Esophagus muscularis mucosa (tissue), 4 donors: ENCODE data around the gene LTBP2. TPM values are rescaled to one million over a fixed set of nuclear protein-coding genes. Genes with fewer than 3 reads are reported as not detected.

Experiments used
- DNase-seq: peaks from one replicate; pipeline ENCODE4 v3.0.0-alpha.2; 2017; ENCODE audit errors: extremely low spot score
- H3K27ac ChIP-seq, 4 donors: fragments of 200-600 bp; sonication (generic); replicated peaks in 1 of 4; 1 replicate in 3 of 4; 2 replicates in 1 of 4; pipeline ENCODE4 v1.5.1; 2016 to 2019; ENCODE audit warnings: mild to moderate bottlenecking in 1 of 4
- H3K27me3 ChIP-seq, 4 donors: fragments of 200-600 bp; sonication (generic); one replicate each; pipeline versions ENCODE4 v1.5.1 to v1.6.0; 2016 to 2019
- H3K36me3 ChIP-seq, 4 donors: fragments of 200-600 bp; sonication (generic); one replicate each; pipeline ENCODE4 v1.5.1; 2016 to 2019
- H3K4me1 ChIP-seq, 4 donors: fragments of 200-600 bp; sonication (generic); one replicate each; pipeline ENCODE4 v1.5.1; 2016 to 2019
- H3K4me3 ChIP-seq, 4 donors: fragments of 200-600 bp; sonication (generic); 1 replicate in 2 of 4; 2 replicates in 2 of 4; pipeline ENCODE4 v1.5.1; 2016 to 2019; ENCODE audit warnings: mild to moderate bottlenecking in 4 of 4, moderate library complexity in 1 of 4
- H3K9me3 ChIP-seq, 4 donors: fragments of 200-600 bp; sonication (generic); 1 replicate in 3 of 4; 2 replicates in 1 of 4; pipeline ENCODE4 v1.5.1; 2016 to 2019
- EP300 ChIP-seq: sonication (generic); formaldehyde crosslinking; IDR thresholded peaks from one replicate; pipeline ENCODE4 v1.6.1; 2017; ENCODE audit warnings: antibody characterized with exemption
- POLR2A ChIP-seq: fragments of 450-650 bp; IDR thresholded peaks from one replicate; pipeline ENCODE4 v1.6.1; 2017; ENCODE audit warnings: antibody characterized with exemption, moderate library complexity, mild to moderate bottlenecking, low read depth
- POLR2AphosphoS5 ChIP-seq, 2 donors: sonication (generic); formaldehyde crosslinking; IDR thresholded peaks; one replicate each; pipeline ENCODE4 v1.6.1; 2017; ENCODE audit warnings: antibody characterized with exemption in 2 of 2
- WGBS: methylation state at CpG from one replicate; pipeline ENCODE4 v1.1.5; 2018; 5-methylcytosine and 5-hydroxymethylcytosine counted together
- intact Hi-C: fragments of 100-400 bp; cut with DNase I; formaldehyde crosslinking; loops from one replicate; pipeline ENCODE4 v1.15.1; 2023
- total RNA-seq, 4 donors: library from RNA; depleted of rRNA; stranded (reverse); fragments of >200 nt; gene quantifications; one replicate each; pipeline versions ENCODE4 v1.1.0 to v1.2.1, GENCODE V29; 2016
- TF ChIP-seq, protein P1 (sequence below), 3 experiments: fragments of 200-600 bp in 2 of 3; fragments of 450-650 bp in 1 of 3; sonication (generic) in 2 of 3; IDR thresholded peaks; one replicate each; pipeline ENCODE4 v1.5.1; 2017 to 2019; ENCODE audit warnings: antibody characterized with exemption in 3 of 3, mild to moderate bottlenecking in 2 of 3, moderate library complexity in 1 of 3

LTBP2 gene
- total RNA-seq, 4 donors from 2014 or later: 62.0 to 151 (median 109) TPM

- no peak for DNase-seq
- intact Hi-C loops: no loop called here
- no peaks in the 10 kb centered on the region for H3K27me3 ChIP-seq
- peak overlapping the region in 2 of 4 donors; percentile 15 to 60 for H3K27ac ChIP-seq
- no peak overlapping the region for H3K4me3 ChIP-seq
- TF ChIP-seq EP300: no peak
- TF ChIP-seq, protein P1, sequence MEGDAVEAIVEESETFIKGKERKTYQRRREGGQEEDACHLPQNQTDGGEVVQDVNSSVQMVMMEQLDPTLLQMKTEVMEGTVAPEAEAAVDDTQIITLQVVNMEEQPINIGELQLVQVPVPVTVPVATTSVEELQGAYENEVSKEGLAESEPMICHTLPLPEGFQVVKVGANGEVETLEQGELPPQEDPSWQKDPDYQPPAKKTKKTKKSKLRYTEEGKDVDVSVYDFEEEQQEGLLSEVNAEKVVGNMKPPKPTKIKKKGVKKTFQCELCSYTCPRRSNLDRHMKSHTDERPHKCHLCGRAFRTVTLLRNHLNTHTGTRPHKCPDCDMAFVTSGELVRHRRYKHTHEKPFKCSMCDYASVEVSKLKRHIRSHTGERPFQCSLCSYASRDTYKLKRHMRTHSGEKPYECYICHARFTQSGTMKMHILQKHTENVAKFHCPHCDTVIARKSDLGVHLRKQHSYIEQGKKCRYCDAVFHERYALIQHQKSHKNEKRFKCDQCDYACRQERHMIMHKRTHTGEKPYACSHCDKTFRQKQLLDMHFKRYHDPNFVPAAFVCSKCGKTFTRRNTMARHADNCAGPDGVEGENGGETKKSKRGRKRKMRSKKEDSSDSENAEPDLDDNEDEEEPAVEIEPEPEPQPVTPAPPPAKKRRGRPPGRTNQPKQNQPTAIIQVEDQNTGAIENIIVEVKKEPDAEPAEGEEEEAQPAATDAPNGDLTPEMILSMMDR (IDR thresholded peaks at IDR 0.05): no peak
- TF ChIP-seq POLR2A: no peak
- no peak for TF ChIP-seq POLR2AphosphoS5 (IDR thresholded peaks at IDR 0.05)
- WGBS: 81% methylated on average over 13 of the region's 21 CpGs
- peaks cover 35 to 84% (median 78%) of the 10 kb centered on the region in 4 donors for H3K4me1 ChIP-seq
- no peaks in the 10 kb centered on the region for H3K9me3 ChIP-seq
- no peaks in the 10 kb centered on the region for H3K36me3 ChIP-seq
Measured at GRCh38 chr14:74567646-74568379, 44.2 kb downstream of the LTBP2 start.

GRCh38 chr14:74567219-74567618 is 44.8 kb downstream of the LTBP2 start:
- no peak for DNase-seq
- no peaks in the 10 kb centered on the region for H3K9me3 ChIP-seq
- no peaks in the 10 kb centered on the region for H3K27me3 ChIP-seq
- H3K4me1 ChIP-seq: peaks cover 35 to 84% (median 76%) of the 10 kb centered on the region in 4 donors
- no peaks in the 10 kb centered on the region for H3K36me3 ChIP-seq
- WGBS: 91% methylated on average over 9 of the region's 9 CpGs
- intact Hi-C loops: no loop called here
- peak overlapping the region in 2 of 4 donors; percentile 46 to 60 for H3K27ac ChIP-seq
- no peak overlapping the region for H3K4me3 ChIP-seq
- no peak for TF ChIP-seq POLR2AphosphoS5 (IDR thresholded peaks at IDR 0.05)
- no peak for TF ChIP-seq POLR2A
- TF ChIP-seq, protein P1 (IDR thresholded peaks at IDR 0.05): no peak
- TF ChIP-seq EP300: no peak

- H3K9me3 ChIP-seq: no peaks in the 10 kb centered on the region
- no peak overlapping the region for H3K4me3 ChIP-seq
- H3K4me1 ChIP-seq: peaks cover 33 to 78% (median 70%) of the 10 kb centered on the region in 4 donors
- WGBS: 64% methylated on average over 15 of the region's 15 CpGs
- TF ChIP-seq, protein P1 (IDR thresholded peaks at IDR 0.05): no peak
- TF ChIP-seq POLR2AphosphoS5 (IDR thresholded peaks at IDR 0.05) (no peak), EP300 (no peak), POLR2A (no peak)
- no peaks in the 10 kb centered on the region for H3K27me3 ChIP-seq
- H3K36me3 ChIP-seq: no peaks in the 10 kb centered on the region
- intact Hi-C loops: no loop called here
- peak overlapping the region in 2 of 4 donors; percentile 46 to 60 for H3K27ac ChIP-seq
- DNase-seq: no peak
Measured at GRCh38 chr14:74566174-74567141, 45.6 kb downstream of the LTBP2 start.

GRCh38 chr14:74563586-74564159 is 48.4 kb downstream of the LTBP2 start:
- Histone ChIP-seq H3K27ac (no peak overlapping the region), H3K9me3 (no peaks in the 10 kb centered on the region), H3K36me3 (no peaks in the 10 kb centered on the region), H3K4me1 (peaks cover 15 to 50% (median 42%) of the 10 kb centered on the region in 4 donors), H3K27me3 (no peaks in the 10 kb centered on the region), H3K4me3 (no peak overlapping the region)
- intact Hi-C loops: loop anchor here (5.0 kb wide), 1 partner anchor 61 kb away; no protein-coding TSS in a partner anchor
- no peak for DNase-seq
- 86% methylated on average over 3 of the region's 3 CpGs for WGBS
- no peak for TF ChIP-seq POLR2AphosphoS5 (IDR thresholded peaks at IDR 0.05)
- TF ChIP-seq EP300: no peak
- TF ChIP-seq POLR2A: no peak
- TF ChIP-seq, protein P1 (IDR thresholded peaks at IDR 0.05): no peak
